ENCODE measurements around the gene YARS2. TPM values are rescaled to one million over a fixed set of nuclear protein-coding genes. Genes with fewer than 3 reads are reported as not detected.

Gene YARS2
- total and polyA plus RNA-seq, 2 experiments from 2014 or later: 73.0 to 76.7 TPM

- H3K4me1 ChIP-seq (ENCODE audit: insufficient read depth): no peaks in the 10 kb centered on the region
Observed at GRCh38 chr12:32776258-32776657, 20.6 kb upstream of the YARS2 start.

More at GRCh38 chr12:32776258-32776657, 20.6 kb upstream of the YARS2 start:
- no peaks in the 10 kb centered on the region for H3K27me3 ChIP-seq (ENCODE audit: insufficient read depth)
- H3K36me3 Mint-ChIP-seq (ENCODE audit: low read depth): no peaks in the 10 kb centered on the region
- H2AFZ ChIP-seq: no peak overlapping the region
- no peak overlapping the region for H3K4me3 Mint-ChIP-seq
- no peaks in the 10 kb centered on the region for H3K4me1 Mint-ChIP-seq
- no peaks in the 10 kb centered on the region for H3K79me2 ChIP-seq (replicated peaks; ENCODE audit: insufficient read depth)
- no peaks in the 10 kb centered on the region for H3K36me3 ChIP-seq (ENCODE audit: insufficient read depth)
- no peak overlapping the region for H3K4me3 ChIP-seq
- H3K9me2 ChIP-seq (ENCODE audit: insufficient read depth): no peaks in the 10 kb centered on the region
- DNase-seq (ENCODE audit: low spot score) (no peak), ATAC-seq (no peak)
- H3K4me2 ChIP-seq: no peak overlapping the region
- H3K27ac ChIP-seq (ENCODE audit: low read depth): no peak overlapping the region
- TF ChIP-seq ZNF462 (CRISPR knock-in tag; IDR thresholded peaks at IDR 0.05) (no peak), POLR2AphosphoS5 (IDR thresholded peaks at IDR 0.05; ENCODE audit: low read depth) (no peak), STAT1 (IDR thresholded peaks at IDR 0.05; ENCODE audit: unreplicated experiment) (no peak), ETS1 (IDR thresholded peaks at IDR 0.05) (no peak), ZNF331 (CRISPR knock-in tag; IDR thresholded peaks at IDR 0.05; ENCODE audit: low read depth) (no peak), EZH2phosphoT487 (IDR thresholded peaks at IDR 0.05; ENCODE audit: unreplicated experiment) (no peak), REST (IDR thresholded peaks at IDR 0.05; ENCODE audit: unreplicated experiment) (no peak), CREB1 (CRISPR knock-in tag; IDR thresholded peaks at IDR 0.05; ENCODE audit: low read depth) (no peak), JUNB (IDR thresholded peaks at IDR 0.05; ENCODE audit: unreplicated experiment) (no peak), ZNF114 (CRISPR knock-in tag; IDR thresholded peaks at IDR 0.05) (no peak), NANOG (IDR thresholded peaks at IDR 0.05; ENCODE audit: borderline replicate concordance) (no peak), EZH2 (IDR thresholded peaks at IDR 0.05; ENCODE audit: low read depth, unreplicated experiment) (no peak), CTCF (conservative IDR thresholded peaks at IDR 0.05; ENCODE audit: low read depth in 2 of 2) (no peak)
- peaks cover 2% of the 10 kb centered on the region for H3K27me3 Mint-ChIP-seq (ENCODE audit: insufficient read depth, low read depth, poor library complexity)
- no peak overlapping the region for H3K27ac Mint-ChIP-seq
- H3F3A ChIP-seq (replicated peaks; ENCODE audit: low read depth): no peaks in the 10 kb centered on the region
- H3K9me3 Mint-ChIP-seq: no peaks in the 10 kb centered on the region
- H4K20me1 ChIP-seq (replicated peaks; ENCODE audit: insufficient read depth): no peaks in the 10 kb centered on the region
